HS-5 (cell line): Measurements from ENCODE around the gene TRPM2.
"Not testable (repeated sequence)": the region's sequence is repeated elsewhere in the genome, so short reads cannot be mapped to it uniquely, and the experiment has no call there.

Experiments used
- DNase-seq: peaks from one replicate; pipeline ENCODE4 v3.0.0-alpha.2; 2012; ENCODE audit warnings: low read depth

TRPM2 gene

GRCh38 chr21:44397431-44398031 lies 44.1 kb downstream of the TRPM2 start:
- no peak for DNase-seq

GRCh38 chr21:44398499-44398898 lies 45.1 kb downstream of the TRPM2 start:
- no peak for DNase-seq

GRCh38 chr21:44399151-44399954 lies 45.9 kb downstream of the TRPM2 start:
- no peak for DNase-seq

- DNase-seq = no peak
Measured at GRCh38 chr21:44399955-44400790, 46.8 kb downstream of the TRPM2 start.

GRCh38 chr21:44400791-44401385 lies 47.5 kb downstream of the TRPM2 start:
- no peak for DNase-seq

- no peak for DNase-seq
Measured at GRCh38 chr21:44401386-44402160, 48.2 kb downstream of the TRPM2 start.

- DNase-seq = no peak
Measured at GRCh38 chr21:44402323-44403105, 49.1 kb downstream of the TRPM2 start.

- DNase-seq = no peak
Measured at GRCh38 chr21:44403106-44404020, 49.9 kb downstream of the TRPM2 start.

- not testable (repeated sequence) for DNase-seq
Measured at GRCh38 chr21:44404482-44404881, 51.1 kb downstream of the TRPM2 start.

GRCh38 chr21:44405091-44405947 lies 51.9 kb downstream of the TRPM2 start:
- DNase-seq = no peak

GRCh38 chr21:44405948-44406872 lies 52.8 kb downstream of the TRPM2 start:
- peak; percentile 84 for DNase-seq

- no peak for DNase-seq
Measured at GRCh38 chr21:44406953-44407352, 53.5 kb downstream of the TRPM2 start.

- DNase-seq = no peak
Measured at GRCh38 chr21:44407493-44407892, 54.1 kb downstream of the TRPM2 start.

- DNase-seq = no peak
Measured at GRCh38 chr21:44408226-44408625, 54.8 kb downstream of the TRPM2 start.

- no peak for DNase-seq
Measured at GRCh38 chr21:44413566-44414290, 60.3 kb downstream of the TRPM2 start.

- DNase-seq = no peak
Measured at GRCh38 chr21:44414291-44415072, 61.1 kb downstream of the TRPM2 start.
